IMR-90 (cell line): Measurements from ENCODE around the gene KCNQ5.

Experiments used
- BHLHE40 ChIP-seq: fragments of 150-350 bp; IDR thresholded peaks from 2 replicates; pipeline ENCODE4 v1.6.1; 2016; ENCODE audit warnings: mild to moderate bottlenecking, low read depth, low read length
- CEBPB ChIP-seq: IDR thresholded peaks from 2 replicates; pipeline ENCODE4 v1.6.1; 2012; ENCODE audit warnings: low read depth, low read length, improper control_type of control experiment
- CHD1 ChIP-seq: IDR thresholded peaks from 2 replicates; pipeline ENCODE4 v1.6.1; 2012; ENCODE audit warnings: low read depth, low read length, improper control_type of control experiment
- CTCF ChIP-seq: conservative IDR thresholded peaks from 2 replicates; pipeline ENCODE4 v1.5.1; 2012; ENCODE audit warnings: mild to moderate bottlenecking, low read depth, low read length, improper control_type of control experiment
- FOS ChIP-seq: fragments of 150-350 bp; IDR thresholded peaks from 2 replicates; pipeline ENCODE4 v1.6.1; 2016; ENCODE audit warnings: low read depth, low read length
- MAZ ChIP-seq: IDR thresholded peaks from 2 replicates; pipeline ENCODE4 v1.6.1; 2012; ENCODE audit warnings: low read depth, mild to moderate bottlenecking, low read length, improper control_type of control experiment, moderate library complexity, borderline replicate concordance
- MXI1 ChIP-seq: IDR thresholded peaks from 2 replicates; pipeline ENCODE4 v1.6.1; 2012; ENCODE audit warnings: low read depth, mild to moderate bottlenecking, low read length, moderate library complexity, borderline replicate concordance
- NFE2L2 ChIP-seq: fragments of 150-350 bp; IDR thresholded peaks from 2 replicates; pipeline ENCODE4 v1.6.1; 2016; ENCODE audit warnings: low read depth, mild to moderate bottlenecking, low read length
- POLR2A ChIP-seq: IDR thresholded peaks from 2 replicates; pipeline ENCODE4 v1.6.1; 2012; ENCODE audit warnings: mild to moderate bottlenecking, low read depth, low read length
- RAD21 ChIP-seq: IDR thresholded peaks from 2 replicates; pipeline ENCODE4 v1.6.1; 2012; ENCODE audit warnings: low read length, improper control_type of control experiment
- RCOR1 ChIP-seq: IDR thresholded peaks from 2 replicates; pipeline ENCODE4 v1.6.1; 2012; ENCODE audit warnings: mild to moderate bottlenecking, low read length, improper control_type of control experiment; ENCODE audit not compliant: insufficient replicate concordance
- RFX5 ChIP-seq: IDR thresholded peaks from 2 replicates; pipeline ENCODE4 v1.8.0; 2012; ENCODE audit warnings: low read depth, mild to moderate bottlenecking, low read length, moderate library complexity
- SMC3 ChIP-seq: fragments of 150-350 bp; IDR thresholded peaks from 2 replicates; pipeline ENCODE4 v1.6.1; 2016; ENCODE audit warnings: low read depth, mild to moderate bottlenecking, antibody characterized with exemption, low read length, moderate library complexity
- USF2 ChIP-seq: fragments of 150-350 bp; IDR thresholded peaks from 2 replicates; pipeline ENCODE4 v1.6.1; 2017; ENCODE audit warnings: mild to moderate bottlenecking, antibody characterized with exemption, low read length, low read depth

DNA sequence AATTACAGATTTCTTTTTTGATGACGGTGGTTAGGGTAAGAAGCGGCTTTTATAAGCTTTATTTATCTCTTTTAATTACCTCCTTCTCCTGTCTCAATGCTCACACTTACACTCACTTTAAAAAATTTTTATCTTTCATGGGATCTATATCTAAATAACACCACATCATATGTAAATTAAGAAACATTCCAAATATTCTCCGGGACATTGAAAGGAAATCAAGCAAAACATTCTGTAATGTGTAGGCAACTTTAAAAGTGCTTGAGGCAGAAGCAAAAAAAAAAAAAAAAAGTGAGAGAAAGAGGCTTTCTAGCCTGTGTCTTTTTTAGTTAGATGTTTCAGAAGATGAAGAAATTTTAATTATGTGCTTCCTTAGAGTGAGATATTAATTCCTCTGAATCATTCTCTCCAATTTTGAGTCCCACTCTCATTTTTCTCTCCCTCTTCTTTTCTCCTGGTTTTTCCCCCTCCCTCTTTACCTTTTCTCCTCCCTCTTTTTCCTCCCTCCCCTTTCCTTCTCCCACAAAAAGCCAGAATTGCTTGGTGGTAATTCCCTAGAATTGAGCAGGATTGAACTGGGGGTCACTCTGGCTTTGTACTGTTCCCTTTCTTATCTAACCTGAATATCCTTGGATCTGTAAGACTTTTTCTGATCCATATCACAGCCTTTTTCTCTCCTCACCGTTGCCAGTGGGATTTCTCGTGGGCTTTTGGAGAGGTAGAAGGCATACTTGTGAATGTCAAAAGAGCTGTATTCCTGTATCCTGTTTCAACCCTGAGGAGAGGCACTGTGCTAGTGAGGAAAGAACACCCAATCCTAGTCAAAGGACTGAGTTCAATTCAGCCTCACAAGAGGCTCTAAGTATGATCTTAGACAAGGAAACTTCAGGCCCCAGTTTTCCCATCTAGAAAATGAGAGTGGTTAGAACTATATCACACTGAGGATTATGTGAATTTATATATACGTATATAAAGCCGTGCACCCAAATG is 30.4 kb downstream of the KCNQ5 start:
- no peak for TF ChIP-seq POLR2A
- no peak for TF ChIP-seq RFX5
- TF ChIP-seq CTCF, result no peak
- no peak for TF ChIP-seq USF2
- TF ChIP-seq MXI1, result no peak
- no peak for TF ChIP-seq SMC3
- TF ChIP-seq NFE2L2, result no peak
- TF ChIP-seq RAD21, result no peak
- TF ChIP-seq CEBPB, result no peak
- no peak for TF ChIP-seq BHLHE40
- TF ChIP-seq RCOR1, result no peak
- no peak for TF ChIP-seq MAZ
- no peak for TF ChIP-seq FOS
- no peak for TF ChIP-seq CHD1
